HEK293 (cell line): ENCODE results near the gene GDI2.
"Not testable (repeated sequence)": the region's sequence is repeated elsewhere in the genome, so short reads cannot be mapped to it uniquely, and the experiment has no call there.

Experiments used
- CTCF ChIA-PET: fragments of 350-600 bp; formaldehyde crosslinking; extraction: SDS; loops from one replicate; lab custom pipeline; 2021; ENCODE audit warnings: antibody characterized with exemption; lab: Yijun Ruan, JAX
- POLR2A ChIA-PET: fragments of 300-600 bp; formaldehyde crosslinking; extraction: SDS; loops from one replicate; lab custom pipeline; 2020; ENCODE audit warnings: antibody characterized with exemption, inconsistent platforms; lab: Yijun Ruan, JAX
- H3K27ac ChIP-seq: fragments of 200-500 bp; sonication (Bioruptor generic); 2 replicates; pipeline ENCODE4 v1.5.1; 2014; ENCODE audit warnings: low read depth, low read length, control low read depth, inconsistent platforms; ENCODE audit errors: extremely low read depth
- H3K36me3 ChIP-seq, 2 experiments: fragments of 200-500 bp in 1 of 2; sonication (Bioruptor generic) in 1 of 2; 1 replicate in 1 of 2; 2 replicates in 1 of 2; pipeline ENCODE4 v1.5.1; 2014 to 2017; ENCODE audit warnings: inconsistent platforms in 2 of 2, low read length in 2 of 2; ENCODE audit not compliant: control insufficient read depth in 2 of 2, insufficient read depth in 1 of 2
- H3K4me1 ChIP-seq: fragments of 200-500 bp; sonication (Bioruptor generic); 2 replicates; pipeline ENCODE4 v1.5.1; 2014; ENCODE audit warnings: mild to moderate bottlenecking, low read length, inconsistent platforms; ENCODE audit not compliant: control insufficient read depth, insufficient read depth
- H3K4me3 ChIP-seq: 2 replicates; pipeline ENCODE4 v1.5.1; 2011; ENCODE audit warnings: low read depth, mild to moderate bottlenecking, control low read depth, low read length, moderate library complexity
- H3K9me3 ChIP-seq: fragments of 200-500 bp; sonication (Bioruptor generic); 2 replicates; pipeline ENCODE4 v1.5.1; 2014; ENCODE audit warnings: low read depth, low read length, inconsistent platforms; ENCODE audit not compliant: control insufficient read depth, insufficient read depth
- GLI4 ChIP-seq: fragments of 450-650 bp; formaldehyde crosslinking; IDR thresholded peaks from 2 replicates; pipeline ENCODE4 v1.5.1; 2016; ENCODE audit warnings: missing biosample characterization, missing genetic modification characterization
- KLF1 ChIP-seq: fragments of 450-650 bp; formaldehyde crosslinking; IDR thresholded peaks from 2 replicates; pipeline ENCODE4 v1.5.1; 2016; ENCODE audit warnings: missing biosample characterization, missing genetic modification characterization
- MZF1 ChIP-seq: fragments of 450-650 bp; formaldehyde crosslinking; IDR thresholded peaks from 2 replicates; pipeline ENCODE4 v1.5.1; 2017; ENCODE audit warnings: missing biosample characterization, missing genetic modification characterization, borderline replicate concordance
- OSR2 ChIP-seq: fragments of 450-650 bp; formaldehyde crosslinking; IDR thresholded peaks from 2 replicates; pipeline ENCODE4 v1.5.1; 2016; ENCODE audit warnings: missing biosample characterization, missing genetic modification characterization
- PBX3 ChIP-seq: sonication (generic); formaldehyde crosslinking; IDR thresholded peaks from 2 replicates; pipeline ENCODE4 v1.8.1; 2022; ENCODE audit warnings: mild to moderate bottlenecking, moderate library complexity, missing genetic modification reagents
- PRDM10 ChIP-seq: fragments of 450-650 bp; formaldehyde crosslinking; IDR thresholded peaks from 2 replicates; pipeline ENCODE4 v1.5.1; 2016; ENCODE audit warnings: missing biosample characterization, missing genetic modification characterization
- ZEB2 ChIP-seq: fragments of 450-650 bp; formaldehyde crosslinking; IDR thresholded peaks from 2 replicates; pipeline ENCODE4 v1.5.1; 2016; ENCODE audit warnings: missing biosample characterization, missing genetic modification characterization
- ZNF140 ChIP-seq: fragments of 450-650 bp; formaldehyde crosslinking; IDR thresholded peaks from 2 replicates; pipeline ENCODE4 v1.5.1; 2016; ENCODE audit warnings: missing biosample characterization, missing genetic modification characterization
- ZNF146 ChIP-seq: fragments of 450-650 bp; formaldehyde crosslinking; IDR thresholded peaks from 2 replicates; pipeline ENCODE4 v1.5.1; 2016; ENCODE audit warnings: missing biosample characterization, missing genetic modification characterization
- ZNF175 ChIP-seq: fragments of 450-650 bp; formaldehyde crosslinking; IDR thresholded peaks from 2 replicates; pipeline ENCODE4 v1.5.1; 2016; ENCODE audit warnings: missing biosample characterization, missing genetic modification characterization
- ZNF19 ChIP-seq: fragments of 450-650 bp; formaldehyde crosslinking; IDR thresholded peaks from 2 replicates; pipeline ENCODE4; 2016; ENCODE audit warnings: missing biosample characterization, missing genetic modification characterization, low read depth
- ZNF280D ChIP-seq: fragments of 450-650 bp; formaldehyde crosslinking; IDR thresholded peaks from 2 replicates; pipeline ENCODE4 v1.5.1; 2016; ENCODE audit warnings: missing biosample characterization, missing genetic modification characterization
- ZNF473 ChIP-seq: fragments of 450-650 bp; formaldehyde crosslinking; IDR thresholded peaks from 2 replicates; pipeline ENCODE4 v1.5.1; 2017; ENCODE audit warnings: missing biosample characterization, missing genetic modification characterization
- ZNF48 ChIP-seq: fragments of 450-650 bp; formaldehyde crosslinking; IDR thresholded peaks from 2 replicates; pipeline ENCODE4 v1.5.1; 2016; ENCODE audit warnings: missing biosample characterization, missing genetic modification characterization
- ZNF518A ChIP-seq: fragments of 450-650 bp; formaldehyde crosslinking; conservative IDR thresholded peaks from 2 replicates; pipeline ENCODE4 v1.5.1; 2016; ENCODE audit warnings: low read depth, missing biosample characterization, missing genetic modification characterization
- ZNF529 ChIP-seq: fragments of 450-650 bp; formaldehyde crosslinking; IDR thresholded peaks from 2 replicates; pipeline ENCODE4 v1.5.1; 2017; ENCODE audit warnings: missing genetic modification characterization, missing biosample characterization; ENCODE audit not compliant: insufficient replicate concordance
- ZNF571 ChIP-seq: fragments of 450-650 bp; formaldehyde crosslinking; IDR thresholded peaks from 2 replicates; pipeline ENCODE4 v1.5.0; 2017; ENCODE audit warnings: missing biosample characterization, missing genetic modification characterization
- ZNF580 ChIP-seq: fragments of 450-650 bp; formaldehyde crosslinking; IDR thresholded peaks from 2 replicates; pipeline ENCODE4 v1.5.1; 2016; ENCODE audit warnings: missing biosample characterization, missing genetic modification characterization
- ZNF596 ChIP-seq: fragments of 450-650 bp; IDR thresholded peaks from 2 replicates; pipeline ENCODE4 v1.5.0; 2018; ENCODE audit warnings: missing biosample characterization, mild to moderate bottlenecking, missing genetic modification characterization, moderate library complexity
- ZSCAN30 ChIP-seq: fragments of 450-650 bp; IDR thresholded peaks from 2 replicates; pipeline ENCODE4 v1.5.1; 2018; ENCODE audit warnings: missing biosample characterization, mild to moderate bottlenecking, missing genetic modification characterization, moderate library complexity
- ZXDB ChIP-seq: fragments of 450-650 bp; formaldehyde crosslinking; IDR thresholded peaks from 2 replicates; pipeline ENCODE4 v1.5.1; 2016; ENCODE audit warnings: missing biosample characterization, missing genetic modification characterization

Gene GDI2

GRCh38 chr10:5777758-5778157 lies 35.5 kb downstream of the GDI2 start:
- CTCF ChIA-PET, H3K4me1 ChIP-seq, H3K4me3 ChIP-seq, H3K27ac ChIP-seq: not testable (repeated sequence)
- peak; percentile 74 for TF ChIP-seq ZNF580 (tag by site-specific recombination)
- TF ChIP-seq ZNF280D (tag by site-specific recombination), result peak; percentile 83
- TF ChIP-seq ZNF146, result peak; percentile 99
- TF ChIP-seq, all 188 proteins: peak for 3; not testable (repeated sequence) for 185
- peaks cover 38 to 51% of the 10 kb centered on the region in 2 experiments for H3K36me3 ChIP-seq
- H3K9me3 ChIP-seq, POLR2A ChIA-PET: not testable (repeated sequence)

- Histone ChIP-seq H3K4me1 (no peaks in the 10 kb centered on the region), H3K36me3 (peaks cover 32 to 51% of the 10 kb centered on the region in 2 experiments), H3K9me3 (no peaks in the 10 kb centered on the region), H3K27ac (no peak overlapping the region), H3K4me3 (no peak overlapping the region)
- CTCF ChIA-PET, result interaction anchor here (0.5 to 1.7 kb wide), 7 partner anchors 9 to 1006 kb away, joined by 3 to 7 read pairs (median 3); no protein-coding TSS in a partner anchor
- POLR2A ChIA-PET, result no interaction called here
- TF ChIP-seq ZNF529 (no peak), ZNF19 (tag by site-specific recombination) (no peak), PRDM10 (tag by site-specific recombination) (no peak), ZNF175 (tag by site-specific recombination) (no peak), ZSCAN30 (tag by site-specific recombination) (no peak), KLF1 (tag by site-specific recombination) (no peak), MZF1 (no peak), ZNF571 (no peak), GLI4 (no peak), ZNF596 (tag by site-specific recombination) (no peak), ZXDB (tag by site-specific recombination) (no peak), OSR2 (tag by site-specific recombination) (no peak), ZEB2 (tag by site-specific recombination) (no peak), ZNF473 (no peak), PBX3 (CRISPR knock-in tag) (no peak), ZNF518A (tag by site-specific recombination) (no peak), ZNF140 (tag by site-specific recombination) (no peak), ZNF48 (no peak)
These were observed 36.4 kb downstream of the GDI2 start for GRCh38 chr10:5776881-5777197.
